A172 (cell line): ENCODE results near the gene MID1IP1. TPM values are rescaled to one million over a fixed set of nuclear protein-coding genes. Genes with fewer than 3 reads are reported as not detected.

ENCODE experiments used
- DNase-seq: peaks from one replicate; pipeline ENCODE4 v3.0.0-alpha.2; 2015; ENCODE audit warnings: low spot score
- total RNA-seq: library from RNA; depleted of rRNA; stranded (reverse); fragments of >200 nt; shearing (Covaris generic); gene quantifications from 2 replicates; pipeline ENCODE4 v1.2.3, GENCODE V29; 2014; rRNA removed

The MID1IP1 gene, protein sequence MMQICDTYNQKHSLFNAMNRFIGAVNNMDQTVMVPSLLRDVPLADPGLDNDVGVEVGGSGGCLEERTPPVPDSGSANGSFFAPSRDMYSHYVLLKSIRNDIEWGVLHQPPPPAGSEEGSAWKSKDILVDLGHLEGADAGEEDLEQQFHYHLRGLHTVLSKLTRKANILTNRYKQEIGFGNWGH
- 6.6 and 9.5 TPM in 2 replicates for total RNA-seq

DNA sequence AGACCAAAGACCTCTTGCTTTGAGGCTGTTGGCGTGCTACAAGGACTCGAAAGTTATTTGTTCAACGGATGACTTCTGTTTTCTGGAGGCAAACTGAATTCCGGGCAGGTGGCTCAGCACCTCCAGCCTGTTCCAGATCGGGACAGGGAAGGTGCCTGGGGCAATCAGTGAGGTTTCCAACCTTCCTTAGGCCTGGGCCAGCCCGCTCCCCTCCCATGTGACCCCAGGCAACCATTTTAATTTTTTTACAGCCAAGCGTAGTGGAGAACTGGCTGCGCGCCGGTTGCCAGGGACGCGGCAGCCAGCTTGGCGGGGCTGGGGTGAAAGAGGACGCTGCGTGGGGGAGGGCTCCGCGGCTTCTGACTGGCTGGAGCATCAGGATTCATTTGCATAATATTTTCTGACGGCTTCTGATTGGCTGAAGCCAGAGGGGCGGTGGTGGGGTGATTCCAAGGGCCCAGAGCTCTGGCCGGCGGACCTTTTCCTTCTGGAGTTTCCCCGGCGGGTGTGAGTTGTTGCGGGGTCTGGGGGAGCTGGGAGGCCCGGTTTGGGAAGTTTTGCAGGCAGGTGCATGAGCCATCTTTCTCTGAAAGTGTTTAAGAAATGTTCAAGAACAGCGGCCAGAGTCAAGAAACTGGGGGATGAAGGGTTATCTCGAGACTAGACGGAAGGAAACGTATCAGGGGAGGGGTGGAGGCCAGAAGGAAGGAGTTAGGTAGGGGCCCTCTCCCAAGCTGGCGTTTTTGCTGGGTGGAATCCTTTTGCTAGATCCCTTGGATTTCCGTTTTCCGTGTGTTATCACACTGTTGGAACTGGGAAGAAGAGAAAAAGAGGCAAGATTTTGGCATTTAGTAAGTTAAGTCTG lies at the start of gene MID1IP1:
Gene MID1IP1, plus strand, starts transcription at position 479 of the 865 bp plus-strand sequence. CDS start 3,488 bp downstream, outside the sequence.
- DNase-seq, result no peak

DNA sequence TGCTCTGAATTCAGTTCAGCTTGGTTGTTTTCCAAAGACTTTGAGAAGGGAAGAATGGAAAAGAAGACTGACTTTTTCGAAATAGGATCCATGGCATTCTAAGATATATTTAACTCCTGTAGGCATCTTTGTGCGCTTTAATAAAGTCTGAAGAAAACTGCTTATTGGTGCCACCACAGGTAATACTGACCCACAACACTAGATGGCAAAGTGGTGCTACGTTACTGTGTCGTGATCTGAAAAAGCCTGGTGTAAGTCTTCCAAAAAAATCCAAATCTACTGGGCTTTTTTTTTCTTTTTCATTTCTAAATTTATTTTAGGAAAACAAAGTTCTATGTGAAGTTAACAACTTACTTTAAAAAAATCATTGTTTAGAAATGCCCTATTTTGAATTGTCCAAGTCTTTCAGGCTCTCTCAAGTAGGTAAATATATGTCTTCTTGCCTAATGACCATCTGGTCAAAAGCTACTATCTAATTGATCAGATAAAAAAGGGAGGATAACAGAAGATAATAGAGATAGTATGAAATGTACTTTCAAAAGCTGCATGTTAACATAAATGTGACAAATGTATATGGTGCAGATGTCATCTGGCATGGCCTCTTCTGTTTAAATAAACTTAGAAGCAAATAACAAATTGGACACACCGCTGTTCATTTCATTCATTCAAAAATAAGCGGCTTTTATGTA lies 47.0 kb upstream of the MID1IP1 start:
- peak; percentile 35 for DNase-seq

DNA sequence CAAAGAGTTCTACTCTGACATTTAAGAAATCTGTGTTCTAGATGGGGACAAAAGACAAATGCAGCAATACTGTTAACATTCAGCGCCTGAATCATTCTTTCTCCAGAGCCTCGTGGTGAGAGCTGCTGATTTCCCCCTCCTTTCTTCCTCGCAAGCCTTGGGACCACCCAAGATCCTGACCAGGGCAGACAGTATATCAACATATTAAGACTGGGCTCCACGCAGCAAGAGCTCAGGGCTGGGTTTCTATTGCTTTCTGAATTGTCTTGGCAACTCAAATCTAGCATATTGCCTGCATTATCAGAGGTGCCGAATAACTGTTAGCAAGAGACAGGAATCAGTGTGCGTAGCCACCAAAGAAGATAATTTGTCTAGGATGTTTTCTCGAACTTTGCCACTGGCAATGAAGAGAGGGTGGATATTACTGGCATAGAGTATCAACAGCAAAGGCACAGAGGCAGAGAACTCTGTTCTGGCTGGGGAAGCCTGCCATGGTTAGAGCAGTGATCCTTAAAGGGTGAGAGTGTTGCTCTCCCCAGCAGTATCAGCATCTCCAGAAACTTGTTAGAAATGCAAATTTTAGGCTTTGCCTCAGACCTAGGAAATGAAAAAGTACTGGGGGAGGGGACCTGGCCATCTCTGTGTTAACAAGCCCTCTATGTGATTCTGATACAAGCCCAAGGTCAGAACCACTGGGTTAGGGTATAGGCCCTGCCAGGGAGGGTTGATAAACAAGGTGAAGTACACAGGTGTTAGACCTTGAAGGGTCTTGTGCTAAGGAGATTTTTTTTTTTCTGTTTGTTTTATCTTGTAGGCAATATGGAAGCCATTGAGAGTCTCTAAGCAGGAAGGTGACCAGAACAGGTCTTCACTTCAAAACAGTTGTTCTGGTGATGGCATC lies 46.2 kb upstream of the MID1IP1 start:
- no peak for DNase-seq

DNA sequence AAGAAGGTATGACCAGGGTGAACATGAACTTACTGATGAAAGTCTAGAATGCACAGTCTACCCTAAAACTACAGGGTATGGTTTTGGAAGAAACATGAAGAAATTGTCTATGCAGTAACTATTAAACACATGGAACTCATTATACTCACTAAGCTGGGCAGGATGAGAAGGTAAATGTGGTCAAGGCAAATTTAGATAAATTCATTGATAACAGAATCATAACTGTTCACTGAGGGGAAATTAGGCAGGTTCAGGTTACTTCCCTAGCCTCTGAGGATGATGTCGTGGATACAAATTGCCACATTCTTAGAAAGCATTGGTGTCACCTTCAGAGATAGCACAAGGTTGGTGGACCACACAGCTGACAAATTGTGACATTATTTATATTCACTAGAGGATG lies 40.4 kb upstream of the MID1IP1 start:
- DNase-seq, result no peak

DNA sequence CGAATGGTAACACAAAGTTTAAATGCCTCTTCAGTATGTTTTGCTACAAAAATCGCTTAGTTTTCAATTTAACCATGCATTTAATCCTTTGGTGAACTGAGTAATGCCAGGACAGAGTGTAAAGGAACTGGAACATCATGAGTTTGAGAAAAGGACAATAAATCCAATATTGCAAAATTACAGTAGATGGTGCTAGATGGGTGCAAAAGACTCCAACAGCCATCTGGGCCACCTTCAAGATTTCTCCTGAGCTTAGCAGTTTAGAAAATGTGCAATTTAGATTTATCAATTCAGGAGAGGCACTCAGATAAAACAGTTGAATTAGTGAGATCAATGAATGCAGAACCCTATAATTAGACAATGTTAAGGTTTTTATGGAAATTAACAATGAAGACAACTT lies 33.2 kb upstream of the MID1IP1 start:
- DNase-seq, result no peak

DNA sequence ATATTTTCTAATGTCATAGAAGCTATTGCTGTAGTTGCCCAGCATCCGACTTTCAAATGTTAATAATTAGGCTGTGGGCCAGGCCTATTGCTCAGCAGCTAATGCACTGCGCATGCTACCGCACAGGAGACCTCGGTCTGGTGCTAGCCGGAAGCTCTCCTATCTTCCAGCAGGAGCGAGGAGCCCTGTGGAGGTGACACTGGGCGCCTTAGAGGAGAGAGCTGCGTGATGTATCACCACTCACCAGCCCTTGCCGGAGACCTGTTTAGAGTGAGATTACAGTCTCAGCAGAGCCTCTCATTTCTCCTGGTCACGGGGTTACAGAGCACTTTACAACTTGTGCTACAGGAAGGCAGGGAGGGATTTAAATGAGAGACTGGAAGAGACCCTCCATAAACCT lies 31.1 kb upstream of the MID1IP1 start:
- no peak for DNase-seq

DNA sequence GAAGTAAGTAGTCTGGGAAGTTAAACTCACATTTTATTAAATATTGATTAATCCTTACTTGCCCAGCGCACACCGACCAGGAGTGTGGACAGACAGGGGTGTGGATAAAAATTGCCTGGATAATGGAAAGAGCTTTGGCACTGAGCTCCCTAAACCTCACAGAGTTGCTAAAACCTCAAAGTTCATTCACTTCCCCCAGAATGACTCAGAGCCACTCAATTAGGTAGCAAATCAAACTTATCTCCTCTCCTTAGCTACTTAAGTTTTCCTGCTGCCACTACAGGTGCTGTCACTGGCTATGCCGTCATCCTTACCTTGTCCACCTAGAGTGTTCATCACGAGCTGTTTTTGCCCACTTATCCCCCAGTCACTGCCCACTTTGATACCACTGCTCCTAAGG lies 27.0 kb upstream of the MID1IP1 start:
- no peak for DNase-seq

DNA sequence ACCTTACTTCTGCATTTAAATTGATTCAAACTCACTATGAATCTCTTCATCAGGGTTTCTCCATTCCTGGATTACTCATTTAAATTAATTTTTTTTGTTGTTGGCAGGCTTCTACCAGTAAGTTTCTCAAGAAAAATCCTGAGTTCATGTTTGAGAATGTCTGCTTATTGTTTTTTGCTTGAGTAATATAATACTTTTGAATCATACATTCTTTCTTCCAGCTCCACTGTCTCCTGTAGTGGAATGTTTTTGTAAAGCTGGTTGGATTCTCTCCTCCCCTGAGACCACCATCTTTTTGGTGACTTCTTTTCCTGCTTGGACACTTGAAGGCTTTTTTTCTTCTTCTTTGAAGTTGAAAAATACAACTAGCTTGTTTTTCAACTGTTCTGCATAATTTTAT lies 4.3 kb upstream of the MID1IP1 start:
- no peak for DNase-seq

DNA sequence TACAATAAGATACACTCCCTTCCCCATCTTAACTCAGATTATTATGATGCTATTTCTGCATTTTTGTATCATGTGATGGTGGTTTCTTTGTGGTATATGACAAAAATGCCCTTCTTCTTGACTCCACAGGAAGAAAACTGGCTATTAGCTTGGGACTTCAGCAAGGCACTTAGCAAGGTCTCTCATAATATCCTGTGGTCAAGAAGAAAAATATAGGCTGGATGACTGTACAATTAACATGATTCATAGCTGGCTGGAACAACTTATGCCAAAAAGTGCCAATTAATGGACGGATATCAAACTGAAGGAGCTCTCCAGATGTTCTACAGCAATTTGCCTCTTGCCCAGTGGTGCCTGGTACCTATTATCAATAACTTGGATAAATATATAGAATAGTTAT lies 2.3 kb upstream of the MID1IP1 start:
- DNase-seq, result peak; percentile 64

DNA sequence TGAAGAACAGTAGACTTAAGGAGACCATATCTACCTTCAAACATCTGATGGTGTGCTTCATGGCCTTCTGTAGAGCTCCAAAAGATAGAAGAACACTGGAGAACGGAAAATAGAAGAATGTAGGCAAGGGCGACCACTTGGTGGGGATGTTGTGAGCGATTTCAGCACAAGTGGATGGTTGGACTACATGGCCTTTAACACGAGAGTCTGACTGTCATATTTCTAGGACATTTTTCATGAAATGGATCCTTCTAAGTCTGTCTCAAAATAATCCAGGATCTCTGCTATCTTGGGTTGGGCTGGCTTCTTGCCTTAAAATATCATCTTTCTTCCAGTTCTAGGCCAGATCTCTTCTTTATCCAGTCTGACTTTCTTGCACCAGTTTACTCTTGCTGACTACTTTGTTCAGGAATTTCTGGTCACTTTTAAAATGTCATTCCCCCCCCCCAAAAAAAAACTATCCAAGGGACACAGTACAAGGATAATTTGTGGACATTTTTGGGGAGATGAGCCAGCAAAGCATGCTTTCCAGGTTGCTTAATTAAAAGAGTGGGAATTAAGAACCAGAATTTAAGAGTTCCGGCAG lies 1.2 kb upstream of the MID1IP1 start:
- peak; percentile 4 for DNase-seq

DNA sequence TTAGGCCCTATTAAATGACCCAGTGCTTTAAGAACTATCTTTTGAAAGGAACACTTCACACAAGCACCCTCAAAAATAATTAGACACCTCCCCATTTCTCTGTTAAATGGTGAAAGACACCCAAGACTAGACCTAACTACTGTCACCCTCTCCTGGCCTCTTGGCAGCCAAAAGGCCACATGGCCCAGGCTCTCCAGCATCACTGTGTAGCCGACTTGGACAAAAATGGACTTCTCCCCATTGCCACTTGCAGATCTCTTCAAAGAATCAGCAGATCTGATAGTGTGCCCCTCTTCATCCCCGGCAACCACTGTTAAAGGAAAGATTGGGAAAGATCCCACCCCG lies 2.0 kb downstream of the MID1IP1 start:
- DNase-seq, result no peak

DNA sequence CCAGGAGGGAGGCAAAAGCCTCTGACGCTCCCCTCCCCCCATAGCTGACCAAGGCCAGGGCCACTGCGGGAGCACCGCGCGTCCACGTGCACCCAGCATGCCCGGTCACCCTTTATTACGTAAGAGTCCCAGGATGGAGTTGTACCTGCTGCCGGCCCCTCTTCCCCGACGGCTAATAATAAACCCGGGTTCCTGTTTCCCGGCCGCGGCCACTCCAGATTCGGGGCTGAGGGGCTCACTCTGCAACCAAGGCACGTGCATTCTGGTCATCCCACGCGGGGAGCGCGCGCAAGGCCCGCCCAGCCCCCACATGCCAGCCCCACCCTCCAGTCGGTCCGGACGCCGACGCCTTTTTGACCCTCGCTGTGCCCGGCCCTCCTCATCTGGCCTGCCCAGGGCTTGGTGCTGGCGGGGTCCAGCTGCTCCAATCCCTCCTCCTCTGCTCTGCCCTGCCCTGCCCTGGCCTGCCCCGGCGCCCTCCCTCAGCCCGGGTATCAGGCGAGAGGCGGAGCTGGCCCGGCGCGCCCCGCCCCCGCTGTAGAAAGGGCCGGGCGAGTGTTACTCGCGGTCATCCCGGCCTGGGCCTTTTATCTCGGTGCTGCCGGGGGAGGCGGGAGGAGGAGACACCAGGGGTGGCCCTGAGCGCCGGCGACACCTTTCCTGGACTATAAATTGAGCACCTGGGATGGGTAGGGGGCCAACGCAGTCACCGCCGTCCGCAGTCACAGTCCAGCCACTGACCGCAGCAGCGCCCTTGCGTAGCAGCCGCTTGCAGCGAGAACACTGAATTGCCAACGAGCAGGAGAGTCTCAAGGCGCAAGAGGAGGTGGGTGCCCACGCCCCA lies 2.6 kb downstream of the MID1IP1 start:
- DNase-seq, result peak; percentile 41

DNA sequence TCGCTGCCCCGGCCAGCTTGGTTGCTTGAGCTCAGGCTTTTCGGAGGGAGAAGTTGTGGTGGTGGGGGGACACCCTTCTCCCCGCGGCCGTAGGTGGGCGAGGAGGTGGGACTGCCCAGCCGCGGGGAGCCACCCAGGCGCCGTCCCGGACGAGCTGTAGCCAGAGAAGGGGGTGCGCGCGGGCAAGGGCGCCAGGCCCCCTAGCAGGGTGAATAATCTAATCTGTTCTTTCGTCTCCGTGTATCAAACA lies 3.1 kb downstream of the MID1IP1 start:
- no peak for DNase-seq

DNA sequence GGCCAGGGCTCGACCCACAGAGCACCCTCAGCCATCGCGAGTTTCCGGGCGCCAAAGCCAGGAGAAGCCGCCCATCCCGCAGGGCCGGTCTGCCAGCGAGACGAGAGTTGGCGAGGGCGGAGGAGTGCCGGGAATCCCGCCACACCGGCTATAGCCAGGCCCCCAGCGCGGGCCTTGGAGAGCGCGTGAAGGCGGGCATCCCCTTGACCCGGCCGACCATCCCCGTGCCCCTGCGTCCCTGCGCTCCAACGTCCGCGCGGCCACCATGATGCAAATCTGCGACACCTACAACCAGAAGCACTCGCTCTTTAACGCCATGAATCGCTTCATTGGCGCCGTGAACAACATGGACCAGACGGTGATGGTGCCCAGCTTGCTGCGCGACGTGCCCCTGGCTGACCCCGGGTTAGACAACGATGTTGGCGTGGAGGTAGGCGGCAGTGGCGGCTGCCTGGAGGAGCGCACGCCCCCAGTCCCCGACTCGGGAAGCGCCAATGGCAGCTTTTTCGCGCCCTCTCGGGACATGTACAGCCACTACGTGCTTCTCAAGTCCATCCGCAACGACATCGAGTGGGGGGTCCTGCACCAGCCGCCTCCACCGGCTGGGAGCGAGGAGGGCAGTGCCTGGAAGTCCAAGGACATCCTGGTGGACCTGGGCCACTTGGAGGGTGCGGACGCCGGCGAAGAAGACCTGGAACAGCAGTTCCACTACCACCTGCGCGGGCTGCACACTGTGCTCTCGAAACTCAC lies 3.6 kb downstream of the MID1IP1 start:
- no peak for DNase-seq

DNA sequence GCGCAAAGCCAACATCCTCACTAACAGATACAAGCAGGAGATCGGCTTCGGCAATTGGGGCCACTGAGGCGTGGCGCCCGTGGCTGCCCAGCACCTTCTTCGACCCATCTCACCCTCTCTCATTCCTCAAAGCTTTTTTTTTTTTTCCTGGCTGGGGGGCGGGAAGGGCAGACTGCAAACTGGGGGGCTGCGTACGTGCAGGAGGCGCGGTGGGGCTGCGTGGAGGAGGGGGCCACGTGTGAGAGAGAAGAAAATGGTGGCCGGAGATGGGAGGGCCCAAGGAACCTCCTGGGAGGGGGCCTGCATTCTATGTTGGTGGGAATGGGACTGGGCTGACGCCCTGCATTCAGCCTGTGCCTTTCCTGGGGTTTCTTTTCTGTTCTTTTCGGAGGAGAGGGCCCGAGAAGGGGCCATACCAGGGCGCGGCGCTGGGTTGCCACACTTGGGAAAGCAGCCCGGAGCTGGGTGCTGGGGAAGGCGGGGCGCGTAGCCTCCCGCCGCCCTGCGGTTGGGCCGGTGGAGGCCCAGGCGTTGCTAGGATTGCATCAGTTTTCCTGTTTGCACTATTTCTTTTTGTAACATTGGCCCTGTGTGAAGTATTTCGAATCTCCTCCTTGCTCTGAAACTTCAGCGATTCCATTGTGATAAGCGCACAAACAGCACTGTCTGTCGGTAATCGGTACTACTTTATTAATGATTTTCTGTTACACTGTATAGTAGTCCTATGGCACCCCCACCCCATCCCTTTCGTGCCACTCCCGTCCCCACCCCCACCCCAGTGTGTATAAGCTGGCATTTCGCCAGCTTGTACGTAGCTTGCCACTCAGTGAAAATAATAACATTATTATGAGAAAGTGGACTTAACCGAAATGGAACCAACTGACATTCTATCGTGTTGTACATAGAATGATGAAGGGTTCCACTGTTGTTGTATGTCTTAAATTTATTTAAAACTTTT lies 4.5 kb downstream of the MID1IP1 start:
- peak; percentile 20 for DNase-seq

DNA sequence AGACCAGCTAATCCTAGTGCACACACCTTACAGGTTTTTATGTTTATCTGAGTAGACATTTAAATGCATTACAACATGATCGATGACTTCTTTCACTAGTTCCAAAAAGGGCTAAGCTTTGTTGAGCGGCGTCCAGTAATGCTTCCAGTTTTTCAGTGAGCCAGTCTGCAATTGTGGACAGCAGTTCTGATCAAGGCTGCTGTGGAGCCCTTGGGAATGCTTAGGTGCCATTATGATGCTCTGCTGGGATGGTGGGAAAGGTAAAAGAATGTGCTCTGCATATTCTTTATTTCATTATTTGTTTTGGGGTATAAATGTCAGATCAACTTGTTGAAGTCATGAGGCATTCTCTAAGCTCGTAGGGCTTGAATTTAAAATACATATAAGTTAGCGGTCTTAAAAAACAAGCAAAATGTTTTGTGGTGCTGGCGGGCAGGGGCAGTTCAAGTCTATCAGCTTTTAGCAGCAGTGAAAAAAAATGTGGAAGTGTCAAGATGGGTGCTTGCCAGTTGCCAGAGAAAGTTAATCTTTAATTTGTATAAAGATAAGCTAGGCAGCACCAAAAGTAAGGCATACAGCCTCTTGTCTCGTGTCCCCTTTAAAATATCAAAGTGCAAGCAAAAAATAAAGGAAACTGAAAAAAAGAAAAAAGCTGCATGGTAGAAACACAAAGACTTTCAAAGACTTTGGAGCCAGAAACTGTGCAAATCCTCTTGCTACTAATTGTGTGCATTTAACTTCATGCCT lies 5.8 kb downstream of the MID1IP1 start:
- no peak for DNase-seq

DNA sequence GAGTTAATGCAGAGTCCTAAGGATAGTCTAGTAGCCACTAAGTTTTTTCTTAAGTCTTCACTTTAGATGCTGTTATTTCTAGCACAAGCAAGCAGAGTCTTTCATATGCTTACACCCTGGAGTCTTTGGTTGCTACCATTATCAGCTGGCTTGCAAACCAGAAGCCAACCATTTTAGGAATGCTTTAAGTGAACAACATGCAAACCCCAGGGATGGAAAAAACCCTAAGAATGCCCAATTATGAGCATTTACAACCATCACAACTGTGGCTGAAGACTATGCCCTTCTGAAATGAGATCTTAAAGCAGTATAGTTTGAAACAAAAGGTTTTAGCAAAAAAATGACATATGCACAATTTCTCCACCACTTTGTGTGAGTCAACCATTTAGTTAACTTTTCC lies 6.6 kb downstream of the MID1IP1 start:
- no peak for DNase-seq
